Hindlimb muscle (tissue), 1 donor: Measurements from ENCODE around the gene CLEC16A. TPM values are rescaled to one million over a fixed set of nuclear protein-coding genes. Genes with fewer than 3 reads are reported as not detected.

ENCODE experiments used
- DNase-seq: peaks from one replicate; pipeline ENCODE4 v3.0.0-alpha.2; 2013
- polyA plus RNA-seq: library from polyadenylated mRNA; unstranded; fragments of 120-200 nt; gene quantifications from one replicate; pipeline ENCODE4 v1.2.1, GENCODE V29; 2013; ENCODE audit not compliant: insufficient read length

CLEC16A gene
- polyA plus RNA-seq, 1 donor, result 19.1 TPM

DNA sequence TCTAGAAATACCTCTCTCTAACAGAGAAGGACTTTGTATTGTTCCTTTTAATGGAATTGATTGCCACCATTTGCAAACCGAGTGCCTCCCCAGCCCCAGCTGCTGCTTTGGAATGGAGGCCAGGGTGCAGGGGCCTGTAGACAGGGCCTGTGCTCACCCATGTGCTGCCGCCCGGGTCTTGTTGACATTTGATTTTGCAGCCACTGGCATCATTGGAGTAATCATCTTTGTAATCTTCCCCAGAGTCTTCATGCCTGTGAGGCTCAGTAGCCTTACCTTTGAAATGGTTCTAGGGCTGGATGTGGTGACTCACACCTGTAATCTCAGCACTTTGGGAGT lies 119.8 kb downstream of the CLEC16A start:
- no peak for DNase-seq

DNA sequence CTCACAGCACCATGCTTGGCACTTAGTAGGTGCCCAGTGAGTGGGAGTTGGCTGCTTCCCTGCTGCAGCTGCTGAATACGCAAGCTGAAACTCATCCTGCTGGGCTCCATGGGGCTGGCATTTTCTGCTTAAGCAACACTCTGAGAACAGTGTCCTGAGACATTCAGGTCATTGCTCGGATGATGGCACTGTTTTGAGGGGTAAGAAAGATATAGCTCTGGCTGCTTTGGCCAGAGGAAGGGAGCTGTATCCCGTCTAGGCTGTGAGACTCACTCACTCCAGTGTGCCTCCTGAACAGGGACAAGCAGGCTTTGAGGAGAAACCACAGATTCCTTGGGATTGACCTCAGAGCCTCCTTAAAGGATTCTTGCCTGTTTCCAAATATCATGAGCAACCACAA lies 120.5 kb downstream of the CLEC16A start:
- DNase-seq, result no peak

DNA sequence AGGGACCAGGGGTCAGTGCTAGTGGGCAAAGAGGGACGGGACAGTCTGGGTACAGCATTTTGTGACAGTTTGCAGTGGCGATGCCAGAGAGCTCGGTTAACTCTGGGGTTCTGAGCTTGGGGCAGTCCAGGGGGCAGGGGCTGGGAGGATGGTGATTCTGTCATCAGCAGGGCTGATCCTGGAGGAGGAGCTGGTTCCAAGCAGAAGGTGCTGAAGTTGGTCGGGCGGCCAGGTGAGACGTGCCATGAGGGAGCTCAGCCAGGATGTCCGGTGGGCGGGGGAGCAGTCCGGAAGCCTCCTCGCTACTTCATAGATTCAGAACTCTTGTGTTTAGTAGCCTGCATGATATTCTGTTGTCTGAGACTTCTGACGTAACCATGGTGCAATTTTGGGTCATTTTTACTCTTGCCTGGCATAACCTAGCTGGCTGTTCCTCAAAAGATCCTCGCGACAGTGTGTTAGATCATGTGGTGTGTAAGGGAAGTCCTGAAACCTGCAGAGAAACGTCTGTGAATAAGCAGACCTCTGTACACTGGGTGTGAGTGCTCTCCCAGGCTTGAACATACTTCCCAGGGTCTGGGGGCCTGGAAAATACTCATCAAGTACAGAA lies 122.0 kb downstream of the CLEC16A start:
- no peak for DNase-seq

DNA sequence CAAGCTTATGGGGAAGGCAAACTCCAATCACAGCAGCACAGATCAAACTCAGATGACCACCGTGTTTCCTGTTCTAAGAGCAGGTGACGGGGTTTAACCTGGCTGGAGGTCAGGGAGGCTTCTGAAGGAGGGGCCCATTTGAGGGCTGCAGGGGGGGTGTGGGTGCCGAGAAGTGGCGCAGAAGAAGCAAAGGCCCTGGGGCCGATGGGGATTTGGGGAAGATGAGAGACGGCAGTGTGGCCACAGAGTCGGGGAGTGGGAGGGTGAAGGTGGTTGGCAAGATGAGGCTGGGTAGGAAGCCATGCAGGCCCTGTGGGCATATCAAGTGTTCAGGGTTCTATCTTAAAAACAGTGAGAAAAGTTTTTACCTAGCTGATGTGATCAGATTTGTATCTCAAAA lies 122.9 kb downstream of the CLEC16A start:
- DNase-seq, result no peak

DNA sequence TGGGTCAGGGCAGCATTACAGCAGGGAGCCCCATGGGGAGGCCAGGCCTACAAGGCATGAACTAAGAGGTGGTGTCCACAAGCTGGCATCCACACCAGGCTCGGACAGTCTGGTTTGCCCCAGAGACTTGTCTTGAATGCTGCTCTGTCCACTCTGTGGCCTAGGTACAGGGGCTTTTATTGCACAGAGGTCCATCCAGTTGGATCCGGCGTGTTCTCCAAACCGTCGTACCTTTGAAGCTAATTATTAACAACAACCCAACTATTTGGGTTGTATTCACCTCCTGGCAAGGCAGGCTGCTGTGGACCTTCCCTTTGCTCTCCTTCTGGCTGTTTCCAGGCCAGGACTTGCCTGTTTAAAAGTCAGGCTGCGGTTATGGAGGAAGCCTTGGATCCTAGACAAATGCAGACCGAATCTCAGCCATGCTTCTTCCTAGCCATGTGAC lies 123.4 kb downstream of the CLEC16A start:
- no peak for DNase-seq

DNA sequence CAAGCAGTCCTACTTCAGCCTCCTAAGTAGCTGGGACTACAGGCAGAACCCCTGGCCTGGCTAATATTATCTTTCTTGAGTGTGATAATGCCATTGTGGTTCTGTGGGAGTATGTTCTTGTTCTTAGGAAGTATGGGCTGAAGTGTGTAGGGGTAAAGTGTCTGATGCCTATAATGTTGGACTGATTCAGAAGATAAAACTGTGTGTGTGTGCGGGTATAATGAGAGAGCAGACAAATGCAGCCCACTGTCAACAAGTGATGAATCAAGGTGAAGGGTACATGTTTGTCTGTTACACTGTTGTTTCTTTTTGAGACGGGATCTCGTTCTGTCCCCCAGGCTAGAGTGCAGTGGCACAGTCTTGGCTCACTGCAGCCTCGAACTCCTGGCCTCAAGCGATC lies 127.5 kb downstream of the CLEC16A start:
- DNase-seq, result no peak

DNA sequence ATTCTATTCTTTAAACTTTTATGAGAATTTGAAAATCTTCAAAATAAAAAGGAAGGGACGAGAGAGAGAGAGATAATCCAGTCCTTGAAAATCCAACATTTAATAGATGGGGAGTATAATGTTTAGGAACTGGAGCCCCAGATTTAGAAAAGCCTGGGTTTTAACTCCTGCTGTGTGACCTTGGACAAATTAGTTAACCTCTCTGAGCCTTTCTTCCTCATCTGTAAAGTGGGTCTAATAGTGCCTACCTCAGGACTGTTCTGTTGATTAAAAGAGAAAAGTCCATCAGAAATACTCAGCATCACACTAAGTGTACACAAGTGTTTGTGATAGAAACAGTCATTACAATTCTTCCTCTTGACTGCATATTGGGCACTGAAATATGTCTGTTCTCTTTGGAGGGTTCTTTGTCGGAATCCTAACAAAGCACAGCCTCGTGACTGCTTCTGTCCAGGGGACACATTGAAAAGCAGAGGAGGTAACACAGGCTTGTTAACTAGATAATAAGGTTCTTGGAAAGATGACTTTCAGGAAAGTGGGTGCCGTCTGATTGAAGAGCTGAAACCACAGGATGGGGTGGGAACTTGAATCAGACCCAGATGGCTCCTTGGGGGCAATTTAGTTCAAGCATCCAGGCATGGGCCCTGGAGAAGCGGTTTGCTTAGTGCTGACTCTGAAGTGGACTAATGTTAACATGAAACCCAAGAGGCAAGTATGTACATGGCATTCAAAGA lies 128.2 kb downstream of the CLEC16A start:
- DNase-seq, result no peak

DNA sequence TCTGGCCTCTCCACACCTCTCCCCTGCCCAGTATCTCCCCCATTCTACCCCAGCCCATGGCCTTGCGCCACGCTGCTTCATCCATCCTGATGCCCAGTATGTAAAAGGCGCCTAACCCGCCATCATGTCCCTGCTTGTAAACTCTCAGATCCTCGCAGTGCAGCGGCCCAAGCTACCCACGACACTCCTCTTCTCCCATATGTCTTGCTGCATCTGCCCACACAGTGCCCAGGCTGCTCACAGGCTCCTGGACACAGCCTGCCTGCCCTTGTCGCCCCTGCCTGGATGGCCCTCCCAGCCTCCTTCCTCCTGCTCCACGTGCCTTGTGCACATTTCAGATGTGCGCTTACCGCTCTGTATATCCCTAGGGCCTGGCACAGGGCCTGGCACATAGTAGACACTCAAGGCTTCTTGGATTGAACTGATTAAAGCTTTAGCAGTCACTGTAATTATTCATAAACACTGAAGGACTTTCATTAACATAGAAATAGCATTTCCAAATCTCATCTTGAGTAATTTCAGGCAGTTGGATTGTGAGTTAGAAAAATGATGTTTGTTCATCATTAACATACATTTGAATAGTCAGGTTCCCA lies 129.1 kb downstream of the CLEC16A start:
- DNase-seq, result no peak

DNA sequence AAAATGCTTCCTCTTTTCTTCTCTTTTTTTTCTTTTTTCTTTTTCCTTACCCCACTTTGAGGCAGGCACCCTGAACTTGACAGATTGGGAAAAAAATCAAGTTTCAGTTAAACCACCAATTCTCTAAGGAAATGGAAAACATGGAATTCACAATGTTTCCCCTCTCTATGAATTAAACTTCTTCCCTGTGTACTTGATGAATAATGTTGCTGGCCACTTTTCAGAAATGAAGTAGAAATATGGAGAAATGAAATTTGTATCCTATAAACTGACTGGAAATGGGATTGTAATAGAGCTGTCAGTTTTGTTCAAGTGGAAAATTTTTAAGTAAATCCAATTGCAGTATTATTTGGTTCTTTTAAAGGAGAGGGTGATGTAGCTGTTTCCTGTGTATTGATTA lies 129.8 kb downstream of the CLEC16A start:
- no peak for DNase-seq

DNA sequence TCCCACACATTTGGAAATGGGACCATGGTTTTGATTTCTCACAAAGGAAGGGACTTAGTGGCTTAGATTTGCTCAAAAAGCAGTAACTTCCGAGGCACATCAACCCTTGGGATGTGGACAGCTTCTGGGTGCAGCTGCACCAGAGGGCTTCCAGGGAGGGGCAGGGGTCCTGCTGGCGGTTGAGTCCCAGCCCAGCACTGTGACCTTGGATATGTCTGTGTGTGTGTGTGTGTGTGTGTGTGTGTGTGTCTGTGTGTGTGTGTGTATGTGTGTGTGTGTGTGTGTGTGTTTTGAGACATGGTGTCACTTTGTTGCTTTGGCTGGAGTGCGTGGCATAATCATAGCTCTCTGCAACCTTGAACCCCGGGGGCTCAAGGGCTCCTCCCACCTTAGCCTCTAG lies 130.8 kb downstream of the CLEC16A start:
- no peak for DNase-seq

DNA sequence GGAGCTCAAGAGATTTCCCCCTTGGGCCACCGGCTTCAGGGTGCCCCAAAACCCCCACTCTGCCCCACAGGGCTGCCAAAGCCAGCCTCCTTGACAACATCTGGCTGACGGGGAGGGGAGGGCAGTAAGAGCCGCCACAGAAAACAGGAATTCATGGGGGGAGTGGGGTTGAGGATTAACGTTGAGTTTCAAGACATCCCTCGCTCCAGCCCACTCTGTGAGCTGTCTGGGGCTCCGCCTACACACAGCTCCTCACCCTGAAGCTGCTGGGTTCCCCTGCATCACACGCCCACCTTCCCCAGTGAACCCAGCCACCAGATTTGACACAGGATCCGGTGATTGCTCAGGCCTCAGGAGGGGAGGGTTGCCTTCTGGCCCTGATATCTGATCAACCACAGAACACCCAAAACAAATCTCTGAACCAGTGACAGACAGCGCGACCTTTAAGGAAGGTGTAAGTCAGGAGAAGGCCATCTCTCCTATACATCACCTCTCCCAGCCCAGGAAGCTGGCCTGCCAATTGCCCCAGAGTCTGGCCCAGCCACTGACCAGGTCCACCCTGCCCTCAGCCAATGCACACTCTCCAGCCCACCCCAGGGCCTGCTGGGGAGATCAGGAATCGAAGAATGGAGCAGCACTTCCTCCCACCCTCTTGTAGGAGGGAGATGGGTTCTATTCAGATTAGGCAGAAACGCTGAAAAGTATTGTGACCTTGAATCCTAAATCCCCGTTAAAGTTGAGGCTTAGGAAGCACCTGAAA lies 132.1 kb downstream of the CLEC16A start:
- no peak for DNase-seq

DNA sequence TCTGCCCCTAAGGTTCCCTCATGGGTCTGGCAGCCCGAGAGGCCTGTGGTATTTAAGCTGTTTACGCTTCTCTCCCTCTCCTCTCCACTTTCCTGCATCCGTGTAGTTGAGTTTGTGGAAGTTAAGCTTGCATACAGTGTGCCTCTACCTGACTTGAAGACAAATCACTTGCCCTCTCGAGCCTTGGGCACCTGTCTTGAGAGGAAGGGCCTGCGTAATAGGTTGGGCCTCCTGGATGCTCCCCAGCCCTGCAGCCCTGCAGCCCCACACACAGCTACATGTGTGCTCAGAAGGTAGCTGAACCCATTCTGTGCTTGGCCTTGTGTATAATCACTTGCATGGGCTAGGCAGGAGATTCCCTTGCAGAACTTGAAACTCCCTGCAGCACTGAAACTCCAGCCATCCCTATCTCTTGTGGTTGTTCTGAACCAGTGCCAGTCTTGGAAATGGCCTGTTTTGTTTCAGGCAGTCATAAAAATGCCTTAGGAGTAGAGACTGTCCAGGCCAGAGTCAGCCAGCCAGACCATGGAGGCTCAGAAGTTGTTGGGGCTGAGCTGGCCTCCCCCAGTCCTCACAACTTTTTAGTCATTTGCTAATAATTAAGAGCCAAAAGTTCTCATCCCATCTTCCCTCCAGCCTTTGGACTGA lies 134.6 kb downstream of the CLEC16A start:
- DNase-seq, result no peak

DNA sequence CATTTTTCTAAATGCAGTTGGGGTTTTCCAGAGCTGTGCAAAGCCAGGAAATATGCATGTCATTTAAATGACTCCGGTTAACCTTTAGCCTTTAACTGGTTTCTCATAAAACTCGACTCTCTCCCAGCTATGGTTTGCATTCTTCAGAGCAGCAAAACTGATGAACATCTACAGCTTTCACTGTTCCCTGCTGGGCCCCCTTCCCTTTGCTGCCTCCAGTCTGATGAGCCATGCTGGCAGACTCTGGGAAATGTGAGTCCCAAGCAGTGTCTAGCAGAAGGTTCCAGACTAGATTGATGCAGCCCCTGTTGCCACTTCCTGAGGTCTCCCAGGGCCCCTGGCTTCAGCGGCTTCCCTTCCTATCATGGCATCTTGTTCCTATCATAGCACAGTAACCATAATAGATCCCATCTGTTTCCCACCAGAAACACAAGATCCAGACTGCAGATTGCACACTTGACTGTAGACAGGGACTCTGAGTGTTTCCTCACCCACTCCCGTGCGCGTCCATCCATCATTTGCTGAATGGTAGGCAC lies 135.4 kb downstream of the CLEC16A start:
- no peak for DNase-seq

DNA sequence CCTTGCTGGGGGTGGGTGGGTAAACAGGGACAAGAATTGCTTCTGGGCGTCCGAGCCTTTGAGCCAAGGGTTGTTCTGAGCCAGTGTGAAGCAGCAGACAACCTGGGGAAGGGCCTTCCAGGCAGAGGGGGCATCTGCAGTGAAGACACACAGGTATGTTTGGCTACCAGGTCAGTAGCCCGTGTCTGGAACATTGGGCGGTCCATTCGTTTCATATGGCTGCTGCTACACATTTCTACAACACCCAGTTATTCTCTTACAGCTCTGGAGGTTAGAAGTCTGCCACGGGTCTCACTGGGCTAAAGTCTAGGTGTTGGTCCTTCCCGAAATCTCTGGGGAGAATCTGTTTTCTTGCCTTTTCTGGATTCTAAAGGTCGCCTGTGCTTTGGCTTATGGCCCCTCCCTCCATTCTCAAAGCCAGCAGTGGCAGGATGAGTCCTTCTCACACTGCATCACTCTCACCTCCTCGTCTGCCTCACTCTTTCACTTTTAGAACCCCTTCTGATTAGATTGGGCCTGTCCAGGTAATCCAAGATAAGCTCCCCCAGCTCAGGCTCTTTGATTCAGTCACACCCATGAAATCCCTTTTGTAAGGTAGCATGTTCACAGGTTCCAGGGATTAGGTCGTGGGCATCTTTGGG lies 136.1 kb downstream of the CLEC16A start:
- DNase-seq, result no peak

DNA sequence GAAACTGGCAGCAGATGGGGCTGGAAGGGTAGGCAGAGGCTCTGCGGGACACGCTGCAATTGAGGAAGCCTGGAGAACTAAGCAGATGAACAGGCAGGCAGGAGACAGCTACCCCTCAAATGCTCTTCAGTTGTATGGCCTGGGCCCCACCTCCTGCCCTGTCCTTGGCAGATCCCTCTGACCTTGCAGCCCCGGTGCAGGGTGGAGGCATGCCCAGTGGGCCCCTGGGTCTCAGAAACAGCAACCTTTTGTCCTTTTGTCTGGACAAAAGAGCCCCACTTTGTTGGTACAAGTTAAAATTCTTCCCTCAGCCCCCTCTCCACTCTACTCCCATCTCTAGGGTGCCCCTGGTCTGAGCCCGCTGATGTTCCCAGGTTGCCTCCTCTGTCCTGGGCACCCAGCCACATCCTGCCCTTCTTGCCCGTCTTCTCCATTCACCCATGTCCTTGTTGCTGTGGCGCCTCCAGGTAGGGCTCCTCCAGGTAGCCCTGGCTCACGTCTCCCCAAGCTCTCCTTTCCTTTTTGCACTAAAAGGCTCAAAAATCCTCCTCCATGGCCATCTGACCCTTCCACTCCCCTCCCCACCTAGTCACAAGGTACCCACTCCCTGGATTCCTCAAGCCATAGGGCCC lies 136.8 kb downstream of the CLEC16A start:
- no peak for DNase-seq

DNA sequence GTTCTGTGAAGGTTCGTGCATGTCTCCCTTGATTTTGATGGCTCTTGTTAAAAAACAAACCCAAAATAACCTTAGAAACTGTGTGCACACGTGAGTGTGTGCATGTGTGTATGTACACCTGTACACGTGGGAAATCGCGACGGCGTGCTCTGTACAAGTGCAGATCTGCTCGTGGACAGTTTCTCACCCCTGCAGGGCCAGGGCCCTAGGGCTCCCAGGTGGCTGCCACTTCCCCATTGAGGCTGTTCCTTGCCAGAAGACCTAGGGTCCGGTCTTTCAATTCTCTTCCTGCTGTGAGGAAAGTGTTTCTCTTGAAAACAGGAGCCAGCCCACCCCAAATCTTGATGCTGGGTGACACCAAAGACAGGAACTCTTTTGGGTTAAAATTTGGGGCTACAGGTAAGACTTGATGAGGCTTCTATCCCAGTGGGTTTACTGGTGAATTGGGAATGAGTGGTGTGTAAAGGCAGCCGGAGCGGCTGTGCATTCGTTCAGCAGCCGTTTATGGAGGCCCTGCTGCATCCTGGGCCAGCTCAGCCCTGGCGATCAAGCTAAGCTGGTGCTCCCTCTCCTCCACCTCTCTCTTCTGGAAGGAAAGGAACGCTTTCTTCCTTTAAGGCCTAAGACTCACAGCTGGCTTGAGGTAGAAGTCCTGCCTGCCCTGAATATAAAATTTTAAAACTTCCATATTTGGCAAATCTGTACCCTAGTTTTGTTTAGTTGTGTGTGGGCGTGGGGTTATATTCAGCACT lies 137.9 kb downstream of the CLEC16A start:
- DNase-seq, result no peak

DNA sequence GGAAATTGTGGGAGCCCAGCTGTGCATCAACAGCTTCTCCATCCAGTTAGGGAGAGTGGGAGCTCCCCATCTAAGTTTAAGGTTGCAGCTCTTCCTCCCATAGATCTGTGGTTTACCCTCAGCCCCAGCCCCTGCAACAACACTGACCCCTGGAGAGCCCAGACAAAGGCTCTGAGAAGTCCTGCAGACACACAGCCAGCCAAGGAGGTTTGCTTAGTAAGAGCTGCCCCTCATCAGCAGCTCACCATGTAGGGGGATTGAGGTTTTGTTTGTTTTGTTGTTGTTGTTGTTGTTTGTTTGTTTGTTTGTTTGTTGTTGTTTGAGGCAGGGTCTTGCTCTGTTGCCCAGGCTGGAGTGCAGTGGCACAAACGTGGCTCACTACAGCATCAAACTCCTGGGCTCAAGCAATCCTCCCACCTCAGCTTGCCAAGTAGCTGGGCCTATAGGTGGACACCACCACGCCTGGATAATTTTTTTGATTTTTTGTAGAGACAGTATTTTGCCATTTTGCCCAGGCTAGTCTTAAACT lies 138.6 kb downstream of the CLEC16A start:
- no peak for DNase-seq

DNA sequence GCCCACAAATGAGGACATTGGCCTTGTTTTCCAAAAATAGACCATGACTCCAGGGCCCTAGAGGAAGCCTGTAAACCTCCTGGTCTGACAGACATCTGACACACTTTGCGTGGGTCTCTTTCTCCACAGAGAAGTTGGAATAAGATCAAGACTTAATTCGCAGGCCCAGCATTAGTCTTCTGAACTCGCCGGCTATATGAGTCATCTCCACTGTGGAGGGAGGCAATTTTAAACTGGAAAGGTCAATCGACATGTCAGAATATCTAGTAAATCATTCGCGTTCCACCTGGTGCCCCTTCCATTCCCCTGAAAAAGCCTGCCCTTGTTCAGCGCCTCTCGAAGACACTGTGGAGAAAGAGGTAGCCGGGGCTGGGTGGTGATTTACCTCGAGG lies 140.1 kb downstream of the CLEC16A start:
- DNase-seq, result no peak

DNA sequence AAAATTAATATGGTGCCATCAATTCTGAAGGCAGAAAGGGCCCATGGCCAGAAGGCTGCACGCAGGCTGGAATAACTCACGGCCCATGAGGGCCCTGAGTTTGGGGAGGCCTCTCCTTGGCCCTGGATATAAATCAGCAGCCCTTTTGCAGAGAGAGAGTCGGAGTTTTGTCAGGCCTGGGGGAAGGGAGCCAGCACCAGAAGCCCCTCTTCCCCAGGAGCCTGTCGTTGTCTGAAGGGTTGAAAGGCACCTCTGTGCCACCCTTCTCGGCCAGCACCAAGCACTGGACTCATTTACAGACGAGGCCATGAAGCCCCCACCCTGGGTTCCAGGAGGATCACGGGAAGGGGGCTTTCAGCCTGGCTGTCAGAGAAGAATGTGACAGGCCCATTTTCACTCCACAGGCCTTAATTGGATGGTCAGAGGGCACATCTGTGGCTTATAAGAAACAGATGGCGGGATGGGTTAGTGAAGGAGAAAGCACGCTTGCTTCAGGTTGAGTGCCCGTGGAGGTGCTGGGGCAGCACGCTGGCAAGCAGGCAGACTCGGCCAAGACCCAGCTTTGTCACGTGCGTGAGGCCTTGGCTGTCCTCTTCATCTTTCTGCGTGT lies 140.6 kb downstream of the CLEC16A start:
- no peak for DNase-seq

DNA sequence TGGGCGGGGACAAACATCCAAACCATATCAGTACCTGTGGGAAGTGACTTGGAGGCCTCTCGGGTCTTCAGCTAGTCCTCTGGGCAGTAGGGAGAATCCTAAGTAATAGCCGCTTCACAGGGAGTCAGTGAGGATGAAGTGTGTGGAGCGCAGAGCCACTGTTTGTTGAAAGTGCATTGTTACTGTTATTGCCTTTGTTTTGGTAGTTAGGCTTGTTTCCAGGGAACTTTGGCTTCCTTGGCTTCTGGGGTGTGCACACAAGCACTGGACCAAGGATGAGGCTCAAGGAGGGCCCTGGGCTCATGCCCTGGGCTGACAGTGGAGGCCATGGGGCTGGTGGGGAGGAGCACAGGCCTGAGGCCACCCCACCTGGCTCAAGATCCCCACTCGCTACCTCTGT lies 141.6 kb downstream of the CLEC16A start:
- DNase-seq, result no peak
